ENCODE data around the gene MN1.

The MN1 gene

GRCh38 chr22:27723708-27724107, 77.8 kb downstream of the MN1 start:
- TF ChIP-seq POLR2AphosphoS5 (IDR thresholded peaks at IDR 0.05; ENCODE audit: borderline replicate concordance, low read depth, low read length) (no peak), FOXP2 (optimal IDR thresholded peaks at IDR 0.05; ENCODE audit: control extremely low read depth, extremely low read length, insufficient read depth) (no peak), EZH2 (IDR thresholded peaks at IDR 0.05) (no peak)
- Histone ChIP-seq H3K9ac (ENCODE audit: insufficient read length) (no peak overlapping the region), H3K36me3 (ENCODE audit: insufficient read depth, low read length) (no peaks in the 10 kb centered on the region), H3K9me3 (ENCODE audit: low read depth, low read length) (no peaks in the 10 kb centered on the region), H3K4me3 (no peak overlapping the region), H3K27ac (no peak overlapping the region)
- no peak for DNase-seq (ENCODE audit: low read depth, low spot score)

- TF ChIP-seq FOXP2 (optimal IDR thresholded peaks at IDR 0.05; ENCODE audit: control extremely low read depth, extremely low read length, insufficient read depth): no peak
- TF ChIP-seq EZH2 (IDR thresholded peaks at IDR 0.05): no peak
- TF ChIP-seq POLR2AphosphoS5 (IDR thresholded peaks at IDR 0.05; ENCODE audit: borderline replicate concordance, low read depth, low read length): no peak
- H3K9ac ChIP-seq (ENCODE audit: insufficient read length): no peak overlapping the region
- no peak for DNase-seq (ENCODE audit: low read depth, low spot score)
- no peak overlapping the region for H3K27ac ChIP-seq
- no peaks in the 10 kb centered on the region for H3K36me3 ChIP-seq (ENCODE audit: insufficient read depth, low read length)
- no peak overlapping the region for H3K4me3 ChIP-seq
- no peaks in the 10 kb centered on the region for H3K9me3 ChIP-seq (ENCODE audit: low read depth, low read length)
Measured at GRCh38 chr22:27723158-27723557, 78.4 kb downstream of the MN1 start.

- Histone ChIP-seq H3K27ac (no peak overlapping the region), H3K9ac (ENCODE audit: insufficient read length) (no peak overlapping the region)
- no peak for DNase-seq (ENCODE audit: low read depth, low spot score)
Measured at GRCh38 chr22:27720860-27721259, 80.7 kb downstream of the MN1 start.

GRCh38 chr22:27719535-27720227, 81.9 kb downstream of the MN1 start:
- no peaks in the 10 kb centered on the region for H3K36me3 ChIP-seq (ENCODE audit: insufficient read depth, low read length)
- no peak overlapping the region for H3K27ac ChIP-seq
- no peak overlapping the region for H3K4me3 ChIP-seq
- TF ChIP-seq EZH2 (IDR thresholded peaks at IDR 0.05) (no peak), FOXP2 (optimal IDR thresholded peaks at IDR 0.05; ENCODE audit: control extremely low read depth, extremely low read length, insufficient read depth) (no peak), POLR2AphosphoS5 (IDR thresholded peaks at IDR 0.05; ENCODE audit: borderline replicate concordance, low read depth, low read length) (no peak)
- no peak for DNase-seq (ENCODE audit: low read depth, low spot score)
- no peak overlapping the region for H3K9ac ChIP-seq (ENCODE audit: insufficient read length)
- H3K9me3 ChIP-seq (ENCODE audit: low read depth, low read length): no peaks in the 10 kb centered on the region; the same call in 1 of the 2 replicates

More at GRCh38 chr22:27720860-27721259, 80.7 kb downstream of the MN1 start:
- Histone ChIP-seq H3K36me3 (ENCODE audit: insufficient read depth, low read length) (no peaks in the 10 kb centered on the region), H3K4me3 (no peak overlapping the region), H3K9me3 (ENCODE audit: low read depth, low read length) (no peaks in the 10 kb centered on the region; the same call in 1 of the 2 replicates)
- TF ChIP-seq EZH2 (IDR thresholded peaks at IDR 0.05): no peak
- TF ChIP-seq POLR2AphosphoS5 (IDR thresholded peaks at IDR 0.05; ENCODE audit: borderline replicate concordance, low read depth, low read length): no peak

- Histone ChIP-seq H3K36me3 (ENCODE audit: insufficient read depth, low read length) (no peaks in the 10 kb centered on the region), H3K27ac (no peak overlapping the region), H3K9ac (ENCODE audit: insufficient read length) (no peak overlapping the region), H3K4me3 (no peak overlapping the region), H3K9me3 (ENCODE audit: low read depth, low read length) (no peaks in the 10 kb centered on the region; the same call in 1 of the 2 replicates)
- DNase-seq (ENCODE audit: low read depth, low spot score): no peak
- TF ChIP-seq EZH2 (IDR thresholded peaks at IDR 0.05) (no peak), POLR2AphosphoS5 (IDR thresholded peaks at IDR 0.05; ENCODE audit: borderline replicate concordance, low read depth, low read length) (no peak), FOXP2 (optimal IDR thresholded peaks at IDR 0.05; ENCODE audit: control extremely low read depth, extremely low read length, insufficient read depth) (no peak)
Measured at GRCh38 chr22:27719036-27719347, 82.6 kb downstream of the MN1 start.

- Histone ChIP-seq H3K9me3 (ENCODE audit: low read depth, low read length) (no peaks in the 10 kb centered on the region; the same call in 1 of the 2 replicates), H3K9ac (ENCODE audit: insufficient read length) (no peak overlapping the region), H3K36me3 (ENCODE audit: insufficient read depth, low read length) (no peaks in the 10 kb centered on the region), H3K27ac (no peak overlapping the region), H3K4me3 (no peak overlapping the region)
- TF ChIP-seq EZH2 (IDR thresholded peaks at IDR 0.05) (no peak), POLR2AphosphoS5 (IDR thresholded peaks at IDR 0.05; ENCODE audit: borderline replicate concordance, low read depth, low read length) (no peak), FOXP2 (optimal IDR thresholded peaks at IDR 0.05; ENCODE audit: control extremely low read depth, extremely low read length, insufficient read depth) (no peak)
- DNase-seq (ENCODE audit: low read depth, low spot score): no peak
Measured at GRCh38 chr22:27718186-27719035, 83.1 kb downstream of the MN1 start.

- H3K9me3 ChIP-seq (ENCODE audit: low read depth, low read length): no peaks in the 10 kb centered on the region; the same call in 1 of the 2 replicates
- H3K9ac ChIP-seq (ENCODE audit: insufficient read length): no peak overlapping the region
- no peak overlapping the region for H3K4me3 ChIP-seq
- no peak for TF ChIP-seq POLR2AphosphoS5 (IDR thresholded peaks at IDR 0.05; ENCODE audit: borderline replicate concordance, low read depth, low read length)
- TF ChIP-seq EZH2 (IDR thresholded peaks at IDR 0.05): no peak
- no peak for TF ChIP-seq FOXP2 (optimal IDR thresholded peaks at IDR 0.05; ENCODE audit: control extremely low read depth, extremely low read length, insufficient read depth)
- no peak for DNase-seq (ENCODE audit: low read depth, low spot score)
- H3K36me3 ChIP-seq (ENCODE audit: insufficient read depth, low read length): no peaks in the 10 kb centered on the region
- no peak overlapping the region for H3K27ac ChIP-seq
Measured at GRCh38 chr22:27717094-27717493, 84.5 kb downstream of the MN1 start.

GRCh38 chr22:27716074-27716473, 85.5 kb downstream of the MN1 start:
- no peaks in the 10 kb centered on the region; the same call in 1 of the 2 replicates for H3K9me3 ChIP-seq (ENCODE audit: low read depth, low read length)
- H3K36me3 ChIP-seq (ENCODE audit: insufficient read depth, low read length): no peaks in the 10 kb centered on the region
- no peak for DNase-seq (ENCODE audit: low read depth, low spot score)
- no peak overlapping the region for H3K9ac ChIP-seq (ENCODE audit: insufficient read length)
- TF ChIP-seq POLR2AphosphoS5 (IDR thresholded peaks at IDR 0.05; ENCODE audit: borderline replicate concordance, low read depth, low read length) (no peak), EZH2 (IDR thresholded peaks at IDR 0.05) (no peak), FOXP2 (optimal IDR thresholded peaks at IDR 0.05; ENCODE audit: control extremely low read depth, extremely low read length, insufficient read depth) (no peak)
- H3K27ac ChIP-seq: no peak overlapping the region
- H3K4me3 ChIP-seq: no peak overlapping the region
